H1 (cell line): Measurements from ENCODE around the gene LEFTY1. TPM values are rescaled to one million over a fixed set of nuclear protein-coding genes. Genes with fewer than 3 reads are reported as not detected.

ENCODE experiments used
- CTCF ChIA-PET: fragments of 300-600 bp; sonication (Branson Sonifier 250); formaldehyde crosslinking; loops from one replicate; lab custom pipeline; 2021; ENCODE audit not compliant: partially characterized antibody; lab: Charles Lee
- POLR2A ChIA-PET: fragments of 300-600 bp; sonication (Branson Sonifier 250); formaldehyde crosslinking; loops from one replicate; lab custom pipeline; 2021; ENCODE audit warnings: inconsistent platforms; ENCODE audit not compliant: partially characterized antibody; lab: Charles Lee
- DNase-seq, 2 experiments: peaks; one replicate each; pipeline versions ENCODE4 v3.0.0 to v3.0.0-alpha.2; 2010 to 2022; ENCODE audit warnings: low spot score in 2 of 2, low read depth in 1 of 2, mixed read lengths in 1 of 2
- FAIRE-seq: peaks from 2 replicates; lab custom pipeline; 2011; peaks lifted over from hg19 to GRCh38; lab: Jason Lieb, UNC
- H2AFZ ChIP-seq: 2 replicates; pipeline ENCODE4 v1.8.1; 2012; ENCODE audit warnings: low read length, inconsistent platforms
- H2AK5ac ChIP-seq: 2 replicates; pipeline ENCODE4 v1.6.1; 2013; ENCODE audit warnings: low read depth, low read length
- H2BK120ac ChIP-seq: replicated peaks from 2 replicates; pipeline ENCODE3; 2013; ENCODE audit warnings: low read depth, low read length, inconsistent platforms
- H2BK12ac ChIP-seq: 2 replicates; pipeline ENCODE4 v1.6.1; 2013; ENCODE audit warnings: low read depth, low read length
- H2BK15ac ChIP-seq: 2 replicates; pipeline ENCODE4 v1.6.1; 2013; ENCODE audit warnings: low read length
- H2BK20ac ChIP-seq: 2 replicates; pipeline ENCODE4 v1.6.1; 2013; ENCODE audit warnings: low read length
- H2BK5ac ChIP-seq: 2 replicates; pipeline ENCODE4 v1.6.1; 2013; ENCODE audit warnings: low read depth, low read length
- H3K14ac ChIP-seq: 2 replicates; pipeline ENCODE4 v1.6.1; 2013; ENCODE audit warnings: inconsistent platforms; ENCODE audit not compliant: insufficient read length
- H3K18ac ChIP-seq: 2 replicates; pipeline ENCODE4 v1.6.1; 2013; ENCODE audit warnings: low read length; ENCODE audit errors: extremely low read depth
- H3K23ac ChIP-seq: 2 replicates; pipeline ENCODE4 v1.6.1; 2013; ENCODE audit warnings: inconsistent platforms; ENCODE audit not compliant: insufficient read length
- H3K23me2 ChIP-seq: 2 replicates; pipeline ENCODE4 v1.6.1; 2013; ENCODE audit warnings: low read depth, low read length
- H3K27ac ChIP-seq: 2 replicates; pipeline ENCODE4 v1.6.1; 2011; ENCODE audit warnings: low read depth, low read length, inconsistent platforms
- H3K27me3 ChIP-seq, 4 experiments: replicated peaks in 1 of 4; 1 replicate in 1 of 4; 2 replicates in 3 of 4; pipeline versions ENCODE4 v1.6.1 to v1.8.1; 2011 to 2013; ENCODE audit warnings: low read length in 3 of 4, mild to moderate bottlenecking in 3 of 4, inconsistent platforms in 2 of 4, mixed read lengths in 2 of 4, moderate library complexity in 1 of 4; ENCODE audit not compliant: control insufficient read depth in 3 of 4, insufficient read depth in 3 of 4; ENCODE audit errors: extremely low read depth in 1 of 4
- H3K36me3 ChIP-seq, 4 experiments: 2 replicates each; pipeline versions ENCODE4 v1.6.1 to v1.8.1; 2011 to 2013; ENCODE audit warnings: mild to moderate bottlenecking in 4 of 4, low read length in 3 of 4, moderate library complexity in 2 of 4, control low read depth in 1 of 4, inconsistent platforms in 1 of 4; ENCODE audit not compliant: insufficient read depth in 4 of 4, control insufficient read depth in 2 of 4
- H3K4ac ChIP-seq: replicated peaks from 2 replicates; pipeline ENCODE3; 2013; ENCODE audit warnings: low read length, low read depth, mixed read lengths, inconsistent platforms; ENCODE audit not compliant: insufficient read length
- H3K4me1 ChIP-seq, 4 experiments: replicated peaks in 1 of 4; 1 replicate in 1 of 4; 2 replicates in 3 of 4; pipeline versions ENCODE4 v1.6.1 to v1.8.1; 2011 to 2013; ENCODE audit warnings: low read length in 3 of 4, inconsistent platforms in 2 of 4, mixed read lengths in 1 of 4; ENCODE audit not compliant: insufficient read depth in 4 of 4, control insufficient read depth in 3 of 4
- H3K4me2 ChIP-seq, 2 experiments: 2 replicates each; pipeline versions ENCODE4 v1.6.1 to v1.8.1; 2011 to 2013; ENCODE audit warnings: low read depth in 2 of 2, low read length in 2 of 2, control low read depth in 1 of 2, inconsistent platforms in 1 of 2, mild to moderate bottlenecking in 1 of 2; ENCODE audit not compliant: insufficient read depth in 1 of 2
- H3K4me3 ChIP-seq, 4 experiments: fragments of 200-600, 300-600 bp in 1 of 4; sonication (generic), shearing (Covaris generic), sonication (Bioruptor Twin) in 1 of 4; 2 replicates each; pipeline versions ENCODE4 v1.5.1 to v1.8.1; 2011 to 2016; ENCODE audit warnings: low read length in 4 of 4, low read depth in 3 of 4, control low read depth in 2 of 4, inconsistent platforms in 2 of 4, mild to moderate bottlenecking in 2 of 4, mixed read lengths in 1 of 4, moderate library complexity in 1 of 4; ENCODE audit not compliant: insufficient read depth in 2 of 4; ENCODE audit errors: extremely low read depth in 1 of 4
- H3K56ac ChIP-seq: replicated peaks from 2 replicates; pipeline ENCODE3; 2013; ENCODE audit warnings: low read depth, mild to moderate bottlenecking, mixed read lengths, low read length, inconsistent platforms; ENCODE audit not compliant: insufficient read length
- H3K79me1 ChIP-seq: 2 replicates; pipeline ENCODE4 v1.6.1; 2013; ENCODE audit warnings: low read depth, low read length, control low read depth
- H3K79me2 ChIP-seq, 2 experiments: 2 replicates each; pipeline versions ENCODE4 v1.6.1 to v1.8.1; 2012 to 2013; ENCODE audit warnings: low read length in 2 of 2, mild to moderate bottlenecking in 2 of 2, inconsistent platforms in 1 of 2; ENCODE audit not compliant: insufficient read depth in 2 of 2, control insufficient read depth in 1 of 2
- H3K9ac ChIP-seq, 4 experiments: replicated peaks in 1 of 4; 1 replicate in 1 of 4; 2 replicates in 3 of 4; pipeline versions ENCODE4 v1.6.1 to v1.8.1; 2011 to 2013; ENCODE audit warnings: low read depth in 3 of 4, low read length in 3 of 4, control low read depth in 2 of 4, mild to moderate bottlenecking in 2 of 4, moderate library complexity in 2 of 4, inconsistent platforms in 1 of 4; ENCODE audit errors: extremely low read depth in 1 of 4
- H3K9me3 ChIP-seq, 2 experiments: 2 replicates each; pipeline versions ENCODE4 v1.6.1 to v1.8.1; 2012 to 2013; ENCODE audit warnings: mild to moderate bottlenecking in 2 of 2, moderate library complexity in 2 of 2, control low read depth in 1 of 2, inconsistent platforms in 1 of 2, low read depth in 1 of 2, low read length in 1 of 2, mixed read lengths in 1 of 2; ENCODE audit not compliant: insufficient read depth in 2 of 2
- H4K20me1 ChIP-seq, 2 experiments: replicated peaks in 1 of 2; 2 replicates each; pipeline versions ENCODE3 to v1.8.1; 2011 to 2013; ENCODE audit warnings: inconsistent platforms in 2 of 2, low read length in 2 of 2, mild to moderate bottlenecking in 1 of 2; ENCODE audit not compliant: insufficient read depth in 2 of 2, control insufficient read depth in 1 of 2
- H4K5ac ChIP-seq: 2 replicates; pipeline ENCODE4 v1.6.1; 2013; ENCODE audit warnings: low read length, low read depth, mixed read lengths, inconsistent platforms; ENCODE audit not compliant: insufficient read length
- H4K8ac ChIP-seq: 2 replicates; pipeline ENCODE4 v1.8.0; 2013; ENCODE audit warnings: mild to moderate bottlenecking, moderate library complexity, low read length, inconsistent platforms; ENCODE audit not compliant: insufficient read depth; ENCODE audit errors: extremely low read depth
- H4K91ac ChIP-seq: replicated peaks from 2 replicates; pipeline ENCODE3; 2013; ENCODE audit warnings: low read length, mixed read lengths, inconsistent platforms; ENCODE audit not compliant: insufficient read length
- ATF3 ChIP-seq: IDR thresholded peaks from 2 replicates; pipeline ENCODE4 v1.6.1; 2011; ENCODE audit warnings: low read depth, mild to moderate bottlenecking, low read length; ENCODE audit not compliant: insufficient read depth
- BCL11A ChIP-seq, 2 experiments: IDR thresholded peaks; one replicate each; pipeline ENCODE4 v1.6.1; 2011; ENCODE audit warnings: low read depth in 2 of 2, low read length in 2 of 2, mild to moderate bottlenecking in 2 of 2
- BRCA1 ChIP-seq: IDR thresholded peaks from 2 replicates; pipeline ENCODE4 v1.6.1; 2012; ENCODE audit warnings: low read depth, low read length, improper control_type of control experiment
- GABPA ChIP-seq: IDR thresholded peaks from 2 replicates; pipeline ENCODE4 v1.6.1; 2011; ENCODE audit warnings: mild to moderate bottlenecking, low read length, moderate library complexity, borderline replicate concordance; ENCODE audit not compliant: insufficient read depth
- MAX ChIP-seq: IDR thresholded peaks from 2 replicates; pipeline ENCODE4 v1.6.1; 2012; ENCODE audit warnings: inconsistent platforms
- PHF8 ChIP-seq: fragments of 200-600 bp; sonication (generic); conservative IDR thresholded peaks from 2 replicates; pipeline ENCODE4 v1.7.1; 2012; ENCODE audit warnings: low read depth, mild to moderate bottlenecking, inconsistent platforms, low read length, moderate library complexity
- RXRA ChIP-seq: IDR thresholded peaks from 2 replicates; pipeline ENCODE4 v1.6.1; 2011; ENCODE audit warnings: low read depth, mild to moderate bottlenecking, low read length, moderate library complexity; ENCODE audit not compliant: insufficient read depth
- SAP30 ChIP-seq: fragments of 300-600 bp; sonication (generic); IDR thresholded peaks from 2 replicates; pipeline ENCODE4 v1.7.1; 2012; ENCODE audit warnings: low read length, moderate library complexity, mild to moderate bottlenecking, inconsistent platforms; ENCODE audit not compliant: insufficient read depth, insufficient replicate concordance
- SIX5 ChIP-seq: IDR thresholded peaks from 2 replicates; pipeline ENCODE4 v1.6.1; 2011; ENCODE audit warnings: mild to moderate bottlenecking, low read depth, low read length
- SP1 ChIP-seq: IDR thresholded peaks from 2 replicates; pipeline ENCODE4 v1.6.1; 2011; ENCODE audit warnings: low read depth, low read length
- SUZ12 ChIP-seq: fragments of 200-600 bp; sonication (generic); IDR thresholded peaks from 2 replicates; pipeline ENCODE4 v1.6.1; 2012; ENCODE audit warnings: mild to moderate bottlenecking, inconsistent platforms, low read length, moderate library complexity, mixed read lengths
- TAF1 ChIP-seq: IDR thresholded peaks from 2 replicates; pipeline ENCODE4 v1.6.1; 2011; ENCODE audit warnings: mild to moderate bottlenecking, low read depth, low read length
- ZNF274 ChIP-seq: IDR thresholded peaks from 2 replicates; pipeline ENCODE4 v1.7.0; 2012; ENCODE audit warnings: low read length, borderline replicate concordance; ENCODE audit errors: extremely low read depth
- WGBS, 2 experiments: shearing (Covaris generic) in 1 of 2; methylation state at CpG; one replicate each; pipeline versions ENCODE4 v1.1.6 to v1.1.7; 2013 to 2015; ENCODE audit warnings: low lambda C conversion rate in 2 of 2, mixed read lengths in 2 of 2, inconsistent platforms in 1 of 2, low coverage in 1 of 2, missing lambda C conversion rate in 1 of 2; ENCODE audit not compliant: insufficient replicate concordance in 2 of 2, insufficient coverage in 1 of 2, insufficient read length in 1 of 2; ENCODE audit errors: extremely low coverage in 1 of 2, missing lambda C conversion rate in 1 of 2; 5-methylcytosine and 5-hydroxymethylcytosine counted together
- polyA plus RNA-seq, 7 experiments: library from polyadenylated mRNA; depleted of rRNA in 3 of 7; stranded (reverse) in 5 of 7; unstranded in 2 of 7; fragments of >200 nt in 5 of 7; fragments of 200-250 nt in 2 of 7; gene quantifications; 1 replicate in 5 of 7; 2 replicates in 1 of 7; 4 replicates in 1 of 7; pipeline versions ENCODE4 v1.2.1 to v1.2.3, GENCODE V29; 2011 to 2013; ENCODE audit warnings: missing spikeins in 2 of 7, mixed read lengths in 2 of 7
- total RNA-seq: library from RNA; stranded (reverse); fragmentation: NEBNext Ultra II Directional; extraction: Animal tissue kit (Norgen Biotek cat#: 25700); gene quantifications from 2 replicates; pipeline ENCODE4 v1.2.1, GENCODE V29; 2021

The LEFTY1 gene
- total and polyA plus RNA-seq, 2 of the 8 experiments (the other 6 are each of a cell fraction or from before 2014, with no cell fraction given) = 4.5 to 11.7 TPM

GRCh38 chr1:225918280-225918679 lies 29.3 kb upstream of the LEFTY1 start:
- H3K4me3 ChIP-seq = no peak overlapping the region
- no peak overlapping the region for H3K4ac ChIP-seq
- H2BK20ac ChIP-seq = no peak overlapping the region
- H3K23ac ChIP-seq = no peak overlapping the region
- peaks cover 14% of the 10 kb centered on the region for H3K79me1 ChIP-seq
- no peak overlapping the region for H3K9ac ChIP-seq
- peaks cover under 1% of the 10 kb centered on the region for H3K23me2 ChIP-seq
- H2BK12ac ChIP-seq = no peak overlapping the region
- POLR2A ChIA-PET = interaction anchor here (0.6 to 1.5 kb wide), 8 partner anchors 13 to 149 kb away, joined by 3 to 5 read pairs (median 4); partner anchors contain the start of gene TMEM63A
- no peak overlapping the region for H3K14ac ChIP-seq
- peaks cover 3 to 13% of the 10 kb centered on the region in 2 experiments for H3K79me2 ChIP-seq
- no peak for FAIRE-seq
- no peak overlapping the region for H3K27ac ChIP-seq
- H3K36me3 ChIP-seq = peaks cover 9 to 47% (median 24%) of the 10 kb centered on the region in 4 experiments; a peak in 7 of 8 replicates
- no peak overlapping the region for H2BK120ac ChIP-seq
- H4K5ac ChIP-seq = no peak overlapping the region
- H2AFZ ChIP-seq = no peak overlapping the region
- no peaks in the 10 kb centered on the region for H3K27me3 ChIP-seq
- WGBS, 2 experiments = 96% methylated on average over 4 of the region's 4 CpGs; no CpG with 5 or more reads in 1 of the 2 experiments
- H3K9me3 ChIP-seq = no peaks in the 10 kb centered on the region
- H2AK5ac ChIP-seq = no peak overlapping the region
- H3K4me1 ChIP-seq = peaks cover 0 to 5% (median 3%) of the 10 kb centered on the region in 4 experiments; a peak in 4 of 7 replicates
- H2BK15ac ChIP-seq = no peak overlapping the region
- no peak overlapping the region for H3K56ac ChIP-seq
- H2BK5ac ChIP-seq = no peak overlapping the region
- no peak overlapping the region for H4K91ac ChIP-seq
- CTCF ChIA-PET = interaction anchor here (1.0 to 3.0 kb wide), 2 partner anchors 70 to 443 kb away, joined by 3 to 10 read pairs; no protein-coding TSS in a partner anchor
- no peak overlapping the region for H4K8ac ChIP-seq
- H3K18ac ChIP-seq = no peak overlapping the region
- H4K20me1 ChIP-seq = peaks cover 3 to 4% of the 10 kb centered on the region in 2 experiments
- H3K4me2 ChIP-seq = no peak overlapping the region
- no peak for DNase-seq
- no peak for TF ChIP-seq SAP30
- TF ChIP-seq ATF3 = no peak
- no peak for TF ChIP-seq BCL11A (IDR thresholded peaks at IDR 0.05; ENCODE audit: low read depth in 2 of 2, low read length in 2 of 2)
- no peak for TF ChIP-seq TAF1
- TF ChIP-seq GABPA = no peak
- no peak for TF ChIP-seq ZNF274
- no peak for TF ChIP-seq SIX5
- TF ChIP-seq PHF8 = no peak
- TF ChIP-seq RXRA = no peak
- TF ChIP-seq SP1 = no peak
- TF ChIP-seq BRCA1 = no peak
- no peak for TF ChIP-seq MAX
- no peak for TF ChIP-seq SUZ12
